NCI-H1694 (cell line): ENCODE results near the gene ZNF692.
A peak's percentile ranks its signal among the peaks of the same experiment; 100 is the strongest.
"Not testable (repeated sequence)": the region's sequence is repeated elsewhere in the genome, so short reads cannot be mapped to it uniquely, and the experiment has no call there.

Source experiments
- DNase-seq: peaks from one replicate; lab custom pipeline; 2025; lab: John Stamatoyannopoulos, UW

ZNF692 gene

GRCh38 chr1:248808876-248809275 lies 50.0 kb downstream of the ZNF692 start:
- no peak for DNase-seq

- DNase-seq: peak; percentile 39
Observed at GRCh38 chr1:248807067-248807737, 51.7 kb downstream of the ZNF692 start.

DNA sequence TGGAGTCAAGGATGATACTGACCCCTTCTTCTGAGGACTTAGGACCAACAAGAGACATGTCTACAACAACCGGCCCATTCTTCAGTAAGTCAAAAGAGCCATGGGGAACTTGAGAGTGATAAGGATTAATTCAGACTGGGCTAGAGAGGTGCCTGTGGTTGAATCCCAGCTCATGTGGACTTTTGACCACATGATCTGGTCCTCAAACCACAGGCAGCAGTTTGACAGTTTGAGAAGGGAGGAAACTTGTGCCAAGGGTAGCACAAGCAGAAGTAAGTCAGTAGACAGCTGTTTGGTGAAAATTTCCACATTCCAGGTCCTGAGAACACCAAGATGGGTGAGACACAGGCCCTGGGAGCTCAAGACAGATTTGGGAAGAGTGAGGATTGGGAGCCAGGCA lies 53.0 kb downstream of the ZNF692 start:
- DNase-seq: no peak

- DNase-seq: no peak
Observed at GRCh38 chr1:248804771-248805681, 53.9 kb downstream of the ZNF692 start.

DNA sequence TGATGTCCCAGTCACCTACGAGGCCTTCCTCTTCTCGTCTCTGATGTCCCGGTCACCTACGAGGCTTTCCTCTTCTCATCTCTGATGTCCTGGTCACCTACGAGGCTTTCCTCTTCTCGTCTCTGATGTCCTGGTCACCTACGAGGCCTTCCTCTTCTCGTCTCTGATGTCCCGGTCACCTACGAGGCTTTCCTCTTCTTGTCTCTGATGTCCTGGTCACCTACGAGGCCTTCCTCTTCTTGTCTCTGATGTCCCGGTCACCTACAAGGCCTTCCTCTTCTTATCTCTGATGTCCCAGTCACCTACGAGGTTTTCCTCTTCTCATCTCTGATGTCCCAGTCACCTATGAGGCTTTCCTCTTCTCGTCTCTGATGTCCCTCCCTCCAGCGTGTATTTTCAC lies 55.4 kb downstream of the ZNF692 start:
- DNase-seq: not testable (repeated sequence)

- DNase-seq: no peak
Observed at GRCh38 chr1:248802454-248802853, 56.4 kb downstream of the ZNF692 start.

DNA sequence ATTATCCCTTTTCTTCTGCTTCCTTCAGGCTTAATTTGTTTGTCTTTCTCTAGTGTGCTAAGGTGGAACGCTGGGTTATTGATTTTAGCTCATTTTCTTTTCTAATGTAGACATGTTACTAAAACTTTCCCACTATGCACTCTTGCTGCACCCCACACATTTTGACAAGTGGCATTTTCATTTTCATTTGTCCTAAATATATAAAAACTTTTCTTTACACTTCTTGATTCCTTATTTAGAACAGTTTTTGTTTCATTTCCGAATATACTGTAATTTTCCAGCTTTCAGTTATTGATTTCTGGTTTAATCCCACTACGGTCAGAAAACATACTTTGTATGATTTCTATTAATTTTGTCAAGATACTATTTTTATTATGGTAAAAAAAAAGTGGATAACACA lies 58.4 kb downstream of the ZNF692 start:
- DNase-seq: no peak
